Ramos (cell line): ENCODE data around the gene FLYWCH1.

Source experiments
- in situ Hi-C: fragments of 300-500 bp; cut with MboI; formaldehyde crosslinking; loops from one replicate; pipeline ENCODE4 v1.14.3; 2022; ENCODE audit warnings: low sequenced_read_pairs; ENCODE audit not compliant: unreplicated experiment

Gene FLYWCH1

GRCh38 chr16:2948807-2949704 is 37.3 kb downstream of the FLYWCH1 start:
- in situ Hi-C loops = no loop called here

GRCh38 chr16:2949705-2950352 is 38.1 kb downstream of the FLYWCH1 start:
- in situ Hi-C loops = no loop called here

- in situ Hi-C loops = no loop called here
Measured at GRCh38 chr16:2950353-2950724, 38.6 kb downstream of the FLYWCH1 start.

- in situ Hi-C loops = no loop called here
Measured at GRCh38 chr16:2950773-2951172, 39.0 kb downstream of the FLYWCH1 start.

GRCh38 chr16:2952679-2953078 is 40.9 kb downstream of the FLYWCH1 start:
- in situ Hi-C loops = no loop called here

DNA sequence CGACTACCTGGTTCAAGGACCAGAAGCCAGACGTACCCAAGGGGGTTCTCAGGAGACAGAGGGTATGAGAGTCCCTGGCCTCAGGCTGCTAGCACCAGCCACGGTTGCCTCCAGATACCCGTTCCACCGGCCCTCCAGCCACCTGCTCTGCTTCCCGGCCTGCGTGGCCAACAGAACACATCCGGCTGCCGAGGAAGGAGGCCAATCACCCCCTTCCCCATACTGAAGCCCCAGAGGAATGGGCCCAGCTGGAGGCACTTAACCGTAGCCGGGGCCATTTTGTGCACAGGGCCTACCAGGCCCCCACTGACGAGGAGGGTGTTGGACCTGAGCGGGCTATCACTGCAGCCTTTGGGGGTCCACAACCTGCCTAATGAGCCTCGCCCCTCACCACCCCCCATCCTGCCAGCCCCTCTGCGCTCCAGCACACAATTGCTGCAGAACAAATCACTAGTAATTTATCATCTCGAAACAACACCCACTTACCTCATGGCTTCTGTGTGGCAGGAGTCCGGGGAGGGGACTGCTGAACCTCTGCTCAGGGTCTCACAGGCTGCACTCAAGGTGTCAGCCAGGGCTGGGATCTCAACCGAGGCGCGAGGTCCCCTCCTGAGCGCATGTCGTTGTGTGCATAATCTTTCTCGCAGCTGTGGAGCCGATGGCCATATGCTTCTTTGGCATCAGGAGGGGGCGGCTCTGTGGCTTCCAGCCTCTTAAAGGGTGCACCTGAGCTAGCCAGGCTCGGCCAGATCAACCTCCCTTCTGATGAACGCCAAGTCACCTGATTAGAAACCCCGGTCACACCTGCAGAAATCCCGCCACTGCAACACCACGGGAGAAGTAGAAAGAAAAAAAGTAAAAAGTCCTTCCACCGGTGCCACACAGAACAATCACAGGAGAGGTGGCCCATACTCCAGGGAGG is 42.2 kb downstream of the FLYWCH1 start:
- in situ Hi-C loops = no loop called here

DNA sequence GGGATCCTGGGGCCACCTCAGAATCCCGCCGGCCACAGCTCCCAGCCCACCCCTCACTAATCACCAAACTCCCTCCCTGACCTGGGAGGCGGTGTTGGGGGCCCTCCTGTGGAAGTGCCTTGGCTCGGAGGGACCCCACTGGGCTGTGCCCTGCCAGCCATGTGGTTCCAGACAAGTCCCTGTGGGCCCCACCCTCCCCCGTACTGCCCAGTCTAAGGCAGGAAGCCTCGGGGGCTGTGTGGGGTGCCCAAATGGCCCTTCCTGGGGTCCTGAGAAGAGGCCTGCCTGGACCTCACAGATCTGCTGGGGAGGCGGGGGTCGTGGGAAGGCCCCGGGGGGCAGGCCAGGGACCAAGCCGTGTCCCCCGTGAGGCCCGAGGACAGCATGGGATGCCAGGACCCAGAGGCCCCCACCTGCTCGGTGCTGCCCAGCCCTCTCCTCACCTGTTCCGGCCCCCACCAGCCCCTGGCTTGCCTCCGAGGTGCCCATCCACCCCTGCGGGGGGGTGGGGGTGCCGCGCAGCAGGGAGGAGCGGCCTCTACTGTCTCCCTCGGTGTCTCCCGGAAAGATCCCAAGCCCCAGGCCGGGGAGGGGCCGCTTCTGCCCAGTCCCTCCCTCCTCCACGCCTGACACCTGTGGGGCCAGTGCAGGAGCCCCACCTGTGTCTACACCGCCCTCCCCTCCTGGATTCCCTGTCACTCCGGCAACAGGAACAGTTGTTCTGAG is 43.1 kb downstream of the FLYWCH1 start:
- in situ Hi-C loops = no loop called here

GRCh38 chr16:2955438-2955778 is 43.7 kb downstream of the FLYWCH1 start:
- in situ Hi-C loops = no loop called here

GRCh38 chr16:2955779-2956578 is 44.2 kb downstream of the FLYWCH1 start:
- in situ Hi-C loops = no loop called here

- in situ Hi-C loops = no loop called here
Measured at GRCh38 chr16:2956579-2956956, 44.8 kb downstream of the FLYWCH1 start.

DNA sequence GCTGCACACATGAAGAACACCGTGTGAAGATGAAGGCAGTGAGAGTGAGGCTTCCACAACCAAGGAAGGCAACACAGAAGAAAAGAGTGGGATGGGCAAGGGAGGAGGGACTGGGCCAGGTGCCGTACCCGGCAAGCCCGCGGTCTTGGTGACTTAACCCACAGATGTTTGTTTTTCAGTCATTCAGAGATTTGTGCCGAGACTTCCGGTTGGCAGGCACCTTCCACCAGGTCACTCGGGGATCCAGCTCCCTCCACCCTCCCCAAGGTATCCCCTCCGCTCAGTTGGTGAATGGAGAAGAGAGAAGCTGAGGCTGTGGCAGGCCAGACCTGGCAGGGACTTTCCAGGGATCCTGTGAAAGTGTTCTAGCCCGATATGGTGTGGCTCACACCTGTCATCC is 47.5 kb downstream of the FLYWCH1 start:
- in situ Hi-C loops = no loop called here

DNA sequence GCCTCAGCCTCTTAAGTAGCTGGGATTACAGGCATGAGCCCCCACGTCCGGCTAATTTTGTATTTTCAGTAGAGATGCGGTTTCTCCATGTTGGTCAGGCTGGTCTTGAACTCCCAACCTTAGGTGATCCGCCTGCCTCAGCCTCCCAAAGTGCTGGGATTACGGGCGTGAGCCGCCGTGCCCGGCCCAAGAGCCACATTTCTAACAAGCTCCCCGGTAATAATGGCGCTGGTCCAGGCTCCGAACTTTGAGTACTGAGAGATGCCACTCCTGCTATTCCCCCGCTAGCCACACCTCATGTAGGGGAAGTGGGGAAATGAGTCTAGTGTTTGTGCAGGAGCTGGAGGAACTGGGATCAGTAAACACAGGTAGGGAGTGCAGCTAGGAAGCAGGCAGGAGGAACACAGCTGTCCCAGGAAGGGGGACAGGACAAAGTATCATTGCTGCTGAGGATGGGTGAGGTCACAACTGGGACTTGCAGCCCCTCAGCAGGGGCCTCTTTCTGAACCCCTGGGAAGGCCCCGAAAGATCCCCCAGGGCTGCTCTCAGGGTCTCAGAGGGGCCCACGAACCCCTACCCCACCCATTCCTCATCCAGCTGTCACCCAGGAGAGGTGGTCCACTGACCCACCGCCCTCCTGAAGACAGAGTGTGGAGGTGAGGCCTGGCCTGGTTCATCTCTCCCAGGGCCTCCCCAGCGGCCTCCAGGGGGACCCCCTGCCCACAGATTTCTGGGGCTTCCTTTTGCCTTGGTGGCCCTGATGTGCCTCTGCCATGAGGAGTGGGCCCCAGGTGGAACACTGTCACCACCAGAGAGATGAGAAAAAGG is 48.7 kb downstream of the FLYWCH1 start:
- in situ Hi-C loops = no loop called here

- in situ Hi-C loops = no loop called here
Measured at GRCh38 chr16:2962334-2963073, 50.8 kb downstream of the FLYWCH1 start.

GRCh38 chr16:2963074-2963722 is 51.5 kb downstream of the FLYWCH1 start:
- in situ Hi-C loops = no loop called here

DNA sequence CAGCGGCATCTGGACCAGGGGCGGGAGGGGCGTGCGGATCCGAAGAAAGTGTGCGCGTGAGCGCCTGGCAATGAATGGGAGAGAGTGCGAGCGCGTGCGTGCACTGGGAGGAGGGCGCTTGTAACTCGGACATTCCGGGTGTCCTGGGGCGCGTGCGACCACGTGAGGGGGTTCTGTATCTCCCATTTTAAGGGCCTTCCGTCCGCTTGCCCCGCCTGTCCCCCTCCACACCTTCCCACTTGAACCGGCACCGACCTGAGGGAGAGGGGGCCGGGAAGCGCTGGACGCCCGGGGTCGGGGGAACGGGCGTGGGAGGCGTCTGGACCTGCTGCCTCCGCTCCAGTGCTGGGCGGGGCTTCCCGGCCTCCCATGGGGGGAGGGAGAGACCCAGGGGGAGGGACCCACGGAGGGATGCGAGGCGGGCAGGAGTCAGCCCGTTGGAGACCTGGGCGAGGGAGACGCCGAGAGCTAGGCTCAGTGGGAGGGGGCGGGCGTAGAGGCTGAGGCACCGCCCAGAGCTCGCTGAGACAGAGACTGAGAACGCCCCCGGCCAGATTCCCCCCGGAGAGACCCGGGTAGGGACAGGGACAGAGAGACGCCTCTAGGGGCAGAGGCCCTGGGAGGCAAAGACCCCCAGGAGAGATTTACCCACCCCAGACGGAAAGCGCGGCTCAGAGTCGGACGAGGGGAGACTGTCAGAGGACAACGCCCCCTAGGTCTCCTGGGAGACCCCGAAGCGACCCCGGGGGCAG is 52.2 kb downstream of the FLYWCH1 start, which contains the start of gene KREMEN2:
TSS of gene KREMEN2 (plus strand) at position 553 of the 752 bp plus-strand sequence. CDS start 246 bp downstream, outside the sequence.
- in situ Hi-C loops = no loop called here

DNA sequence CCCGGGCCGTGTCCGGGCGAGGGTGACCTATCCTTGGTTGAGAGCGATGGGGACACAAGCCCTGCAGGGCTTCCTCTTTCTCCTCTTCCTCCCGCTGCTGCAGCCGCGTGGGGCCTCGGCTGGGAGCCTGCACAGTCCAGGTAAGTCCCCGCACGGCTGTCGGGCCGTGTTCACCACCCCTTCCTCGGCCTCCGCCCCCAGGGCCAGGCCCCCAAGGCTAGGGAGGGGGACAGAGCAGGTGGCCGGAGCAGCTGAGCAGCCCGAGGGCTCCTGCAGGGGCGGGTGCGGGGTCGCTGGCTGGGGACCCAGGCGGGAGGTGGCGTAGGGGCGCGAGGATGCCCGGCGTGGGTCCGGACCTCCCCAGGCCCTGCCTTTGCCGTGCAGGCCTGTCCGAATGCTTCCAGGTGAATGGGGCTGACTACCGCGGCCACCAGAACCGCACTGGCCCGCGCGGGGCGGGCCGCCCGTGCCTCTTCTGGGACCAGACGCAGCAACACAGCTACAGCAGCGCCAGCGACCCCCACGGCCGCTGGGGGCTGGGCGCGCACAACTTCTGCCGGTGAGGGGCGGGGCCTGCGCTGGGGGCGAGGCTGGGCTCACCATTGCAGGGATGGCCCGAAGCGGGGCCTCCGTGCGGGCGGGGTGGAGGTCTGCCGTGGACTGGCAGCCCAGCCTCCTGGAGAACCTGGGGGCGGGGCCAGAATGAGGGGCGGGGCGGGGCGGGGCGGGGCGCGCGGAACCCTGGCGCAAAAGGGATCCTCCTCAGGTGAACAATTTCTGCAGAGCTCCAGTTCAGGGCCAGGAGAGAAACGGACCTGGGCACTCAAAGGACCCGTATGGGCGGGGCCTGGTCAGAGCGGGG is 53.0 kb downstream of the FLYWCH1 start:
- in situ Hi-C loops = no loop called here
